A673 (cell line): ENCODE data around the gene TTC12. TPM values are rescaled to one million over a fixed set of nuclear protein-coding genes. Genes with fewer than 3 reads are reported as not detected.

Experiments
- BruUV-seq: library from RNA; stranded (reverse); fragments of 400-500 nt; replicated peaks from 2 replicates; lab custom pipeline; 2021; lab: Mats Ljungman, UMichigan
- CTCF ChIA-PET: fragments of 300-600 bp; sonication (Branson Sonifier 250); formaldehyde crosslinking; loops from one replicate; lab custom pipeline; 2022; ENCODE audit warnings: antibody characterized with exemption; lab: Charles Lee
- POLR2A ChIA-PET: fragments of 300-600 bp; sonication (Branson Sonifier 250); formaldehyde crosslinking; loops from one replicate; lab custom pipeline; 2022; ENCODE audit warnings: antibody characterized with exemption; ENCODE audit not compliant: low non-redundant PET; lab: Charles Lee
- DNase-seq: peaks from one replicate; pipeline ENCODE4 v3.0.0-alpha.2; 2015; ENCODE audit warnings: low spot score
- H3K27ac ChIP-seq: fragments of 200-600 bp; sonication (generic); 2 replicates; pipeline ENCODE4 v1.5.1; 2016; ENCODE audit warnings: mixed run types, low read depth, mild to moderate bottlenecking, mixed read lengths, antibody characterized with exemption, low read length; ENCODE audit not compliant: poor library complexity, severe bottlenecking
- H3K27me3 ChIP-seq: fragments of 200-600 bp; sonication (generic); replicated peaks from 2 replicates; pipeline ENCODE4 v1.6.1; 2017; ENCODE audit warnings: mixed run types, low read depth, mild to moderate bottlenecking, mixed read lengths, antibody characterized with exemption, low read length; ENCODE audit not compliant: insufficient read depth, poor library complexity
- H3K36me3 ChIP-seq: fragments of 200-600 bp; sonication (generic); 2 replicates; pipeline ENCODE4 v1.6.1; 2016; ENCODE audit warnings: mixed run types, mild to moderate bottlenecking, mixed read lengths, antibody characterized with exemption, low read length; ENCODE audit not compliant: insufficient read depth, poor library complexity, severe bottlenecking
- H3K4me1 ChIP-seq: fragments of 200-600 bp; sonication (generic); 2 replicates; pipeline ENCODE4 v1.6.1; 2017; ENCODE audit warnings: mixed run types, mild to moderate bottlenecking, mixed read lengths, antibody characterized with exemption, low read length; ENCODE audit not compliant: insufficient read depth, poor library complexity, severe bottlenecking
- H3K4me3 ChIP-seq: fragments of 200-600 bp; sonication (generic); 2 replicates; pipeline ENCODE4 v1.5.1; 2016; ENCODE audit warnings: low read depth, mixed run types, mild to moderate bottlenecking, mixed read lengths, low read length; ENCODE audit not compliant: poor library complexity, severe bottlenecking
- H3K9me3 ChIP-seq: fragments of 200-600 bp; sonication (generic); 2 replicates; pipeline ENCODE4 v1.6.1; 2016; ENCODE audit warnings: mixed run types, low read depth, mild to moderate bottlenecking, mixed read lengths, antibody characterized with exemption, low read length; ENCODE audit not compliant: poor library complexity, severe bottlenecking
- CTCF ChIP-seq: fragments of 300-800, 200-600 bp; sonication (generic); conservative IDR thresholded peaks from 2 replicates; pipeline ENCODE4 v1.5.1; 2017; ENCODE audit warnings: low read depth, mild to moderate bottlenecking, antibody characterized with exemption, low read length, moderate library complexity, mixed read lengths
- EZH2 ChIP-seq: fragments of 200-600 bp; sonication (generic); IDR thresholded peaks from 2 replicates; pipeline ENCODE4 v1.6.1; 2017; ENCODE audit warnings: borderline replicate concordance, low read depth, mild to moderate bottlenecking, mixed read lengths, antibody characterized with exemption, low read length; ENCODE audit not compliant: poor library complexity, severe bottlenecking
- intact Hi-C: fragments of 100-400 bp; cut with micrococcal nuclease; formaldehyde crosslinking; loops from one replicate; pipeline ENCODE4 v1.10.0; 2022; ENCODE audit not compliant: unreplicated experiment
- total RNA-seq: library from RNA; stranded (reverse); gene quantifications from 2 replicates; pipeline ENCODE4 v1.2.3, GENCODE V29; 2021

Gene TTC12
- total RNA-seq, 1 experiment from 2014 or later, result not detected

DNA sequence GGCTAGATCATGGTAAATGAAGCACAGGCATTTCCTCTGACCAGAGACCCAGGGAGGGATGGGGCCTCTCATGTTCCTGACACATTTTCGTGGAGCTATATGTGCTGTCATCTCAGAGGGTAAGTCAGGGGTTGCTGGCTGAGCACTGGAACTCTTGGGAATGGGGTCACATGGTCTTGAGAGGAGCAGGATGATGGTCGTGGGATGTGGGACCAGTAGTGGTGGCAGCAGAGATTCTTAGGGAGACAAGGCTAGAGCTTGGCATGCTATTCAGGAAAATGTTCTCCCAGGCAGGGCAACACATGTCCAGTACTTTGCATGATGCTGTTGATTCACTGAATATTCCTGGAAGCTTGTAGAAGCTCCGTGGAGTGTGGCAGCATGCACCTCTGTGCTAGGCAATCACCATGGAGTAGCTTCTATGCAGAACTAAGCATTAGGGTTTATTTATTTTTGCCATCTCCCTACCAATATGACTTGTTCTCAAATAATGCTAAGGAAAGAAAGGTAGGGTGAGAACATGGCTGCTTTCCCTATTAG lies 31.4 kb upstream of the TTC12 start:
- intact Hi-C loops, result no loop called here
- no peak for DNase-seq
- CTCF ChIA-PET, result no interaction called here

GRCh38 chr11:113283881-113284280 lies 30.5 kb upstream of the TTC12 start:
- no peak overlapping the region for H3K27ac ChIP-seq
- ChIA-PET POLR2A (no interaction called here), CTCF (no interaction called here)
- no peak for DNase-seq
- no peak overlapping the region for H3K4me3 ChIP-seq
- TF ChIP-seq CTCF (no peak), EZH2 (no peak)
- no peaks in the 10 kb centered on the region for H3K9me3 ChIP-seq
- no peaks in the 10 kb centered on the region for H3K27me3 ChIP-seq
- intact Hi-C loops, result no loop called here
- H3K36me3 ChIP-seq, result no peaks in the 10 kb centered on the region
- no peaks in the 10 kb centered on the region for H3K4me1 ChIP-seq
- BruUV-seq, result no TSS peak

More for the DNA sequence above, 31.4 kb upstream of the TTC12 start:
- H3K4me3 ChIP-seq, result no peak overlapping the region
- H3K36me3 ChIP-seq, result no peaks in the 10 kb centered on the region
- POLR2A ChIA-PET, result interaction anchor here (0.5 kb wide), 1 partner anchor 979 kb away, joined by 4 read pairs; no protein-coding TSS in a partner anchor
- H3K27ac ChIP-seq, result no peak overlapping the region
- no peaks in the 10 kb centered on the region for H3K27me3 ChIP-seq
- no TSS peak for BruUV-seq
- TF ChIP-seq EZH2 (no peak), CTCF (no peak)
- H3K9me3 ChIP-seq, result no peaks in the 10 kb centered on the region
- H3K4me1 ChIP-seq, result no peaks in the 10 kb centered on the region

DNA sequence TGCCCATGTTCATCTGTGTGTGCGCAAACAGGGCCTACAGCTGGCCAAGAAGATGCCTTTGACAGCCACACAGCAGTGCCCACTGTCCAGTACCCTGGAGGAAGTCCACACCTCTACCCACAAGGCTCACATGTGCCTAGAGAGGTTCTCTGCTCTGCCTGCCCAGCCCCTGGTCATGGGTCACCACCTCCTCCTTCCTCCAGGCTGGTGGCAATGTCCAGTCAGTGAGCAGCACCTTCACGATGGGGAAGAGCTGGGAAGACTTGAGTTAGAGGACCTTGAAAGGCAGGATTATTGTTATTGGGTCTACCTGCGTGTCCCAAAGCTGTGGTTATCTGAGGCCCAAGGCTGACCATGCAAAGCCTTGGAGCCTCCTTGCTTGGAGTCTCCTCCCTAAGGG lies 28.4 kb upstream of the TTC12 start:
- H3K4me1 ChIP-seq, result no peaks in the 10 kb centered on the region
- BruUV-seq, result no TSS peak
- CTCF ChIA-PET, result no interaction called here
- POLR2A ChIA-PET, result no interaction called here
- H3K36me3 ChIP-seq, result no peaks in the 10 kb centered on the region
- no peak for DNase-seq
- no peak overlapping the region for H3K4me3 ChIP-seq
- TF ChIP-seq EZH2 (no peak), CTCF (no peak)
- no peaks in the 10 kb centered on the region for H3K9me3 ChIP-seq
- intact Hi-C loops, result loop anchor here (5.0 kb wide), 3 partner anchors 324 to 844 kb away; partner anchors contain the start of gene NCAM1
- H3K27me3 ChIP-seq, result no peaks in the 10 kb centered on the region
- no peak overlapping the region for H3K27ac ChIP-seq
